GM18505 (cell line): ENCODE measurements around the gene FRMD4A.
"Not testable (repeated sequence)": the region's sequence is repeated elsewhere in the genome, so short reads cannot be mapped to it uniquely, and the experiment has no call there.

ENCODE experiments used
- ATAC-seq: cut with Tn5 transposase; IDR thresholded peaks from one replicate; pipeline ENCODE4 v1.9.1; 2021; ENCODE audit not compliant: unreplicated experiment
- POLR2A ChIP-seq: IDR thresholded peaks from 4 replicates; pipeline ENCODE4 v1.6.1; 2011; ENCODE audit warnings: borderline replicate concordance; ENCODE audit not compliant: insufficient read depth, insufficient read length; ENCODE audit errors: extremely low read depth

FRMD4A gene

DNA sequence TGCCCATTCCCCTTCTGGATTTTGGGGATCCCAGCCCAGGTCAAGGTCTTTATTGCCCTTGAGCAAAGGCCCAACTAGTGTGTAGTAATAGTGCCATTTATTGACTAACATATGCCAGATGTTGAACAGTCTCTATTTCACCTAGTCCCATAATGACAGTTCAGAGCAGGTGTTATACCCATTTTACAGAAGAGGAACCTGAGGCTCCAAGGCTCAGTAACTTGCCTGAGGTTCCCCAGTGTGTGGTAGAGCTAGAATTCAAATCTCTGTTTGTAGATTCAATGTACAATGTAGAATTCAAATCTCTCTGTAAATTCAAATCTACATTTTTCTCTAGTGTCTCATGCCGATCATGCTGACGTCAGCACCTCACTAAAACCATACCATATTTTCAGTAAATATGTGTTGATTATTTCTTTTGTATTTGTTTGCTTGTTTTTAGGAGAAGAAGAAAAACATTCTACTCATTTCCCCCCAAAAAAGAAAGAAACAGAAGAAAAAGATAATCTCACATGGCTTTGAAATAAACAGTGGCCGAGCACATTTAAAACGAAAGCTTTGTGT lies 414.3 kb downstream of the FRMD4A start:
- TF ChIP-seq POLR2A, result no peak
- ATAC-seq, result no peak

DNA sequence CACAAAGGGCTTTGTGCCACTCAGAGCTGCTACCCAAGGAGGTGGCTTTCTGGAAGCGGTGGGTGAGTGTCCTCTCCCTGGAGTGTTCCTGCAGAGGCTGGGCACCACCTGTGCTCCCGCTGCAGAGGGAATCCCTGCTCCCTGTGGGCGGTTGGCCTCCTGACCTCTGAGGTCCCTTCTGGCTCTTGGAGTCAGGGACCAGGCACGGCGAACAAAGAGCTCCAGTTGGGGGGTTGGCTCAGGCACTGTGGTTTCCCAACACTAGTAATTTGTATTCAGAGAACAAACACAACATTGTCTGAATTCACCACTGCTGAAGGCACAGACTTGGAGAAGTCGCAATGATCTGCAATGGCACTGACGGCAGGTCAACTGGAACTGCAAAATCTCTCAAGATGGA lies 415.0 kb downstream of the FRMD4A start:
- no peak for ATAC-seq
- no peak for TF ChIP-seq POLR2A

DNA sequence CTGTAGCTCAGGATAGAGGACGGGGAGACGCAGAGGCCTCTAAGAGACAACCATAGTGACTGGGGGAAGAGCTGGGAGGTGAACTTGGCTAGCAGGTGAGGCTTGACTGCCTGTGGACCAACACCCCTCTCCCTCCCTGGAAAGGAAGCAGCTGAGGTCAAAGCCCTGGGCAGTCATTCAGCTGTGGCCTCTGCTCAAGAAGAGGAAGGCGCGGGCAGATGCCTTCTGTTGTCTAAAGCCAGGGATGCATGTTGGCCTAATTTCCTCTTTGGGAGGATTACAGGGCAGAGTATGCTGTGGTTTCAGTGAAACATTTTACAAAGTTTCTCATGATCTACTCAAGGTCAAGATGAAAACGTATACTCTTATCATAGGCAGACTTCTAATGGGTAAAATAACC lies 416.8 kb downstream of the FRMD4A start:
- no peak for TF ChIP-seq POLR2A

DNA sequence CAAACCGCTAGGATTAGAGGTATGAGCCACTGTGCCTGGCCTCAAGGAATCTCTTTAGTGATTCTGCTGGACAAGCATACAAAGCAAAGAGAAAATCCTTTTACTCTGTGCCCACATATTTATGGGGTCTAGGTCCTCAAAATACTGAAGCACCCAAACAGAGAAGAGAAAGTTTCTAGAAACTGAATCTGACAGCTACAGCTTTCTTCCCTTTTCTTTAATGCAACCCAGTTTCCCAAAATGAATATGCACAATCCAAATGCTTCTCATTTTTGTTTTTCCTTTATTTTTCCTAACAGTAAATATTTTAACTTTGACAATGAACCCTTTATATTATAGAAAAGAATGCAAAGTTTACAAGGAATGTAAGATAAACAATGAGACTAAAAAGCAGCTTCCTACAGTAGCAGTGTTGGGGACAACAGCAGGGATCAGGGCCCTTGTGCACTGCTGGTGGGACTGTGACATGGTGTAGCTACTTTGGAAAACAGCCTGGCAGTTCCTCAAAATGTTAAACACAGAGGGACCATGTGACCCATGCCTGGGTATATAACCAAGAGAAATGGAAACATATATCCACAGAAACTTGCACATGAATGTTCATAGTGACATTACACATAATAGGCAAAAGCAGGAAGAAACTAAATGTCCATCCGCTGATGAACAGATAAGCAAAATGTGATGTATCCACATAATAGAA lies 418.8 kb downstream of the FRMD4A start:
- no peak for ATAC-seq
- no peak for TF ChIP-seq POLR2A

More for the DNA sequence above, 416.8 kb downstream of the FRMD4A start:
- no peak for ATAC-seq

DNA sequence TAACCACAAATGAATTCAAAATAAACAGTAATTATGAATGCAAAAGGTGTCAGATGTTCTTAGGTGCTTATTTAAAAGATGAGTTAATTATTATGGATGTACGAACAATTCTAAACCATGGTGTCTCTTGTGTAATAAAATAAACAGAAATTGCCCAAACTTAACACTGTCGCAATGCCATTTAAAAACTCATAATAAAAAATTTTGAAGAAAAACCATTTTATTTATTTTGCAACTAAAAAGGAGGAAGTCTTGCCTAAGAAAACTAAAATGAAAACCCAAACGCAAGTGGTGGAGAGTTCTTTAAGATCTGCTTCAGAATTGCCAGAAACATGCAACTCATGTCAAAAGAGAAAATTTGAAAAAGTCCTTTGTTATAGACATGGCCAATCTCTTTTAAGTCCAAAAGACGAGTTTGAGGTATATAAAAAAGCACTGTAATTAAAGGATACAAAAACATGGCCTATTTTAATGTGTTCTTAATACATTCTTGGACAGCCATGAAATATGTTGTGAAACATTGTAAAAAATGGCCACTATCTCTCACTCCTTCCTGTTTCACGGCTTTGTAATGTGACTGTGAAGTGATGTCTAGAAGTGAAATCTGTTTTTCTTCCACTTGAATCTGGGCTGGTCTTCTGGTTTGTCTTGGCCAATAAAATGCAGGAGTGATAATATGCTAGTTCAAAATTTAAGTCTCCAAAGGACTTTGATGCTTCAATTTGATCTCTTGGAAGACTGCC lies 421.0 kb downstream of the FRMD4A start:
- TF ChIP-seq POLR2A, result no peak
- no peak for ATAC-seq

DNA sequence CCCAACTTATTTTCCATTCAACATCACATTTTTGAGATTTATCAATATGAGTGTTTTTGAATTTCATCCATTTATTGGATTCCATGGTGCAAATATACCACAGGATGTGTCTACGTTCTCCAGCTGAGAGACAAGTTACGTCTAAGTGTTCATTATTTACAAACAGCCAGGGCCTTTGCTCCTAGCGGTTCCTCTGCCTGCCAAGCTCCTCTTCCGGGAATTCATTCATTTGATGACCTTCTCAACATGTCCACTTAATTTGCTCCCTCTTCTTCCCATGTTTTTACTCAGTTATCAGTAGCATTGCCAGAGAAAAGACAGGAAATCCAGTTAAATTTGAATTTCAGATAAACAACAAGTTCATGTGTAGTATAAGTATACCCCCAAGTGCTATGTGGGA lies 422.2 kb downstream of the FRMD4A start:
- no peak for TF ChIP-seq POLR2A
- ATAC-seq, result no peak

DNA sequence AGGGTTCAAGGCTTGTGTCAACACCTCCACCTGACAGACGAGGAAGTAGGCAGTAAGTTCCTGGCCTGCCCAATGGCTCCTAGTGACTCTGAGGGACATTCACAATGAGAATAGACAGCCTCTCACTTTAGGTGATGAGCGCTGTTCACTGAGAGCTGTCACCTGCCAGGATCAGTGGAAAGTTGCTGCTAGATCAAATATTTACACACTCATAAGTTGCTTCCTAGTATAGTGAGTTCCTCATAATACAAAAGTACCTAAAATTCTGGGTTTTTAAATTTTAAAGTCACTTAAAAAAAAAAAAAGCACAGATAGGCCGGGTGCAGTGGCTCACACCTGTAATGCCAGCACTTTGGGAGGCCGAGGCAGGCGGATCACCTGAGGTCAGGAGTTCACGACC lies 423.2 kb downstream of the FRMD4A start:
- TF ChIP-seq POLR2A, result no peak
- no peak for ATAC-seq

DNA sequence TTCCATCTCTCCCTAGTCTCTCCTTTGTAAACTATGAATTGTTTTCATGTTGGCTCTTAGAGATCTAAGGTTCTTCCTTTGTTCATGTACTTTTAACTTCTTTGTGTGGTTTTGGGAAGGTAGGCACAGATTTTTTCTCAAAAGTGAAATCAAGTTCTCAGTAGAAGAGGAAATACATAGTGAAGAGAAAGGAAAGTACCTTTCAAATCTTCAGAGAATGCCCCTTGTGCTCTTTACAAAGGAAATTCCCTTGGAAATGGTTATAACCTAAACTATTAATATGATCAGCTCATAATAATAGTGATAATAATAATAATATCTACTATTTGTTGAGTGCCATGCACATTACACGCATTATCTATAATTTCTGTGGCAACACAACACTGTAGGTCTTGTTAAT lies 425.4 kb downstream of the FRMD4A start:
- TF ChIP-seq POLR2A, result no peak
- ATAC-seq, result no peak

DNA sequence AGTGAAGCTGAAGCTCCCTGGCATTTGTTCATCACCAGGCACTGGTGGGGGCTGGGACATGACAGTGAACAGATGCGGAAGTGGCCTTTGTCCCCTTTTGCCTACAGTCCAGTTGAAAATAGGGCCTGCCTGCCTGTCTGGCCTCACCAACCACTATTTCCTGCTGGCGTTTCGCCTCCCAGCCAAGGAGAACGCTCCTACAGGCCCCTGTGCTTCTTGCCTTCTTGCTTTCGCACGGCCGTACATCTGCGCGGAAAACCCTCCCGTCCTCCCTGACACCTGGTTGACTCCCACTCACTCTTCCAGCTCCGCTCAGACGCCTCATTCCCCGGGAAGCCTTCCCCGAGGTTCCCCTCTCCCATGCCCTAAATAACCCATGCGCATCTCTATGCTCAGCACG lies 426.7 kb downstream of the FRMD4A start:
- ATAC-seq, result no peak
- TF ChIP-seq POLR2A, result no peak

DNA sequence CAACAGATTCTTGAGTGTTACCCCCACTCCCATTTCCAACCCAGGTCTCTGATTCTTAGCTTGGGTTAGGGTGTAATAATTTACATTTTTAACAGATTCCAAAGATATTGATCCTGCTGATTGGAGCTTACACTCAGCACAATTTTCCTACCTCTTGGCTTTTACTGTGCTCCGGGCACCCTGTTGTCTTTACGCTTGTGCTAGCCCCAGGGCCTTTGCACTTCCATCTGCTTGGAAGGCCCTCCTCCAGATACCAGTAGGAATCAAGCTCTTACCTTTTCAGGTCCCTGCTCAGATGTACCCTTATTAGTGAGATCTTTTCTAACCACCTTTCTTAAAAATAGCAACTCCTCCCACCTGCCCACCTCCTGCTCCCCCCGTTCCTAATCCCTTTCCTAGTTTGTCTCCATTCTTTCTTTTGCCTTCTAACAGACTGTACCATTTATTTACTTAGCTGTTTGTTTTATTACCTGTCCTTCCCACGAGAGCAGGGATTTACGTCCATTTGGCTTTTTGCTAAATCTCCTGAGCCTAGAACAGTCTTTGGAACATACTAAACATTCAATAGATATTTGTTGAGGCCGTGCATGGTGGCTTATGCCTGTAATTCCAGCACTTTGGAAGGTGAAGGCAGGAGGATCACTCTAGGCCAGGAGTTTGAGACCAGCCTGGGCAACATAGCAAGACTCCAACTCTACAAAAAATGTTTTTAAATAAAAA lies 427.7 kb downstream of the FRMD4A start:
- no peak for TF ChIP-seq POLR2A
- no peak for ATAC-seq

DNA sequence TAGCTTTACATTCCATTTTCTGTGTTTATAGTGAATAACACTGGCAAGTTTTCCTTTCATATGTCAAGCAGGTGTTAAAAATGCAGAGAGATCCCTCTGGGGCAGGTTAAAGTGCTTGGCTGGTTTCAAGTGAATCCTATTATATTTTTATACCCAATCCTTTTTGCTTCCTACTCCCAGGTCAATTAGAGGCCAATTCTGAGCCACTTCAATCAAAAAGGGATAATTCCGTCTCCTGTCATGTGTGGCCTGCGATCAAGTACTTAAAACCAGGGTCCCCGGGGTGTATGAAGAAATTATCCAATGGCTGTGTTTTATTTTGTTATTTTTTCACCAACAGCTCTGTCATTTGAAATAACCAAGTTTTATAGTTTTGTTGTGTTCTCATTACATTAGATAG lies 430.8 kb downstream of the FRMD4A start:
- no peak for TF ChIP-seq POLR2A

DNA sequence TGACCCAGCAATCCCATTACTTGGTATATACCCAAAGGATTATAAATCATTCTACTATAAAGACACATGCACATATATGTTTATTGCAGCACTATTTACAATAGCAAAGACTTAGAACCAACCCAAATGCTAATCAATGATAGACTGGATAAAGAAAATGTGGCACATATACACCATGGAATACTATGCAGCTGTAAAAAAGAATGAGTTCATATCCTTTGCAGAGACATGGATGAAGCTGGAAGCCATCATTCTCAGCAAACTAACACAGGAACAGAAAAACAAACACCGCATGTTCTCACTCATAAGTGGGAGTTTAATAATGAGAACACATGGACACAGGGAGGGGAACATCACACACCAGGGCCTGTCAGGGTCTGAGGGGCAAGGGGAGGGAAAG lies 434.6 kb downstream of the FRMD4A start:
- not testable (repeated sequence) for ATAC-seq

More for the DNA sequence above, 430.8 kb downstream of the FRMD4A start:
- ATAC-seq, result no peak

DNA sequence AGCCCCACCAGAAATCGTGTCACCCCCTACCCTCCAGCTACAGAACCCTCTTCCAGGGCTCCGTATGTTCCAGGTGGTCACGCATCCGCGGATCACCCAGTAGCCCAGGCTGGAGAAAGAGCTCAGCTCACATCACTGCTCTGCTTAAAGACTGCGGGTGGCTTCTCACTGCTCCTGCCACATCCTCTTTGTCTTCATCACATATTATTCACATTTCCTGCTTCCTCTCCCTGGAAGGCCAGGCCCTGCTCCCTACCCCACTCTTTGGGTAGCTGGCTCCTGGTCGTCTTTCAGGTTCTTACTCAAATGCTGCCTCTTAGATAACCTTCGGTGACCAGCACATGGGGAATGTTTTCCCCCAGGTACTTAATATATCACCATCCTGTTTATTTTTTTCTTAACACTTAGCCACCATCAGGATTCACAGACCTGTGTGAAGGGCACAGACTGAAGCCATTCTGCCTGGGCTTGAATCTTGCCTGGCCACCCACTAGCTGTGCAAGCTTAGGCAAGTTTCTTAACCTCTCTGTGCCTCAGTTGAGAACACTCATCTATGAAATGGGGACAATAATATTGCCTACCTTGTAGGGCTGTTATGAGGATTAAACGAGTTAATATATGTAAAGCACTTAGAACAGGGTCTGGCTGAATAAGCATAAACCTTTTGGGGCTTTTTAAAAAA lies 436.2 kb downstream of the FRMD4A start:
- TF ChIP-seq POLR2A, result no peak
- no peak for ATAC-seq
